Left lung (tissue), 10 donors: ENCODE measurements around the gene POU3F4. TPM values are rescaled to one million over a fixed set of nuclear protein-coding genes. Genes with fewer than 3 reads are reported as not detected.
A peak's percentile ranks its signal among the peaks of the same experiment; 100 is the strongest.

ENCODE experiments used
- ATAC-seq: fragments of 200-7000 bp; cut with Tn5 transposase; one replicate; pipeline ENCODE4 v1.9.1; 2020; ENCODE audit warnings: moderate library complexity
- DNase-seq, 4 donors: peaks; one replicate each; pipeline ENCODE4 v3.0.0-alpha.2; 2013 to 2020
- H3K27ac ChIP-seq, 2 donors: fragments of 200-600 bp; sonication (generic) in 1 of 2; one replicate each; pipeline versions ENCODE4 v1.5.0 to v1.8.0; 2020 to 2021
- H3K27me3 ChIP-seq, 2 donors: fragments of 200-600 bp; sonication (generic) in 1 of 2; one replicate each; pipeline versions ENCODE4 v1.5.0 to v1.8.0; 2020 to 2021
- H3K36me3 ChIP-seq, 2 donors: fragments of 200-600 bp; sonication (generic) in 1 of 2; one replicate each; pipeline versions ENCODE4 v1.5.0 to v1.8.0; 2020 to 2021
- H3K4me1 ChIP-seq, 2 donors: fragments of 200-600 bp; one replicate each; pipeline ENCODE4 v1.8.0; 2021
- H3K4me3 ChIP-seq, 2 donors: fragments of 200-600 bp; sonication (generic) in 1 of 2; one replicate each; pipeline versions ENCODE4 v1.5.0 to v1.8.0; 2020 to 2021; ENCODE audit warnings: mild to moderate bottlenecking in 1 of 2
- H3K9me3 ChIP-seq, 2 donors: fragments of 200-600 bp; sonication (generic) in 1 of 2; one replicate each; pipeline versions ENCODE4 v1.5.0 to v1.8.0; 2020 to 2021
- intact Hi-C, 2 donors: fragments of 100-400 bp; cut with DNase I; formaldehyde crosslinking; loops; one replicate each; pipeline versions ENCODE4 v1.11.2 to v1.14.2; 2022
- polyA plus RNA-seq, 6 donors: library from polyadenylated mRNA; unstranded; fragments of 120-200 nt; gene quantifications; one replicate each; pipeline ENCODE4 v1.2.1, GENCODE V29; 2013; ENCODE audit not compliant: insufficient read length in 6 of 6
- total RNA-seq, 2 donors: library from RNA; stranded (reverse); fragmentation: NEBNext Ultra II Directional; extraction: Animal tissue kit (Norgen Biotek cat#: 25700); gene quantifications; one replicate each; pipeline ENCODE4 v1.2.1, GENCODE V29; 2021
- TF ChIP-seq, protein P1 (sequence below), 2 donors: fragments of 200-600 bp; sonication (generic) in 1 of 2; IDR thresholded peaks; one replicate each; pipeline versions ENCODE4 v1.5.0 to v1.8.0; 2021; ENCODE audit warnings: antibody characterized with exemption in 2 of 2
- donor health status: DM: no; HTN: yes; CAD: no.
- donor health status: DM: no; HTN: no; CAD: no.

Gene POU3F4
- total and polyA plus RNA-seq, 8 donors = 0.06 TPM; not detected in 6

GRCh38 chrX:83504721-83505479 lies 3.2 kb upstream of the POU3F4 start:
- TF ChIP-seq, protein P1, sequence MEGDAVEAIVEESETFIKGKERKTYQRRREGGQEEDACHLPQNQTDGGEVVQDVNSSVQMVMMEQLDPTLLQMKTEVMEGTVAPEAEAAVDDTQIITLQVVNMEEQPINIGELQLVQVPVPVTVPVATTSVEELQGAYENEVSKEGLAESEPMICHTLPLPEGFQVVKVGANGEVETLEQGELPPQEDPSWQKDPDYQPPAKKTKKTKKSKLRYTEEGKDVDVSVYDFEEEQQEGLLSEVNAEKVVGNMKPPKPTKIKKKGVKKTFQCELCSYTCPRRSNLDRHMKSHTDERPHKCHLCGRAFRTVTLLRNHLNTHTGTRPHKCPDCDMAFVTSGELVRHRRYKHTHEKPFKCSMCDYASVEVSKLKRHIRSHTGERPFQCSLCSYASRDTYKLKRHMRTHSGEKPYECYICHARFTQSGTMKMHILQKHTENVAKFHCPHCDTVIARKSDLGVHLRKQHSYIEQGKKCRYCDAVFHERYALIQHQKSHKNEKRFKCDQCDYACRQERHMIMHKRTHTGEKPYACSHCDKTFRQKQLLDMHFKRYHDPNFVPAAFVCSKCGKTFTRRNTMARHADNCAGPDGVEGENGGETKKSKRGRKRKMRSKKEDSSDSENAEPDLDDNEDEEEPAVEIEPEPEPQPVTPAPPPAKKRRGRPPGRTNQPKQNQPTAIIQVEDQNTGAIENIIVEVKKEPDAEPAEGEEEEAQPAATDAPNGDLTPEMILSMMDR (IDR thresholded peaks at IDR 0.05) = no peak
- intact Hi-C loops = no loop called here
- H3K4me3 ChIP-seq = no peak overlapping the region
- no peaks in the 10 kb centered on the region for H3K36me3 ChIP-seq
- H3K27ac ChIP-seq = no peak overlapping the region
- H3K27me3 ChIP-seq = peaks cover 67 to 86% of the 10 kb centered on the region in 2 donors
- no peaks in the 10 kb centered on the region for H3K4me1 ChIP-seq
- no peak for DNase-seq
- no peaks in the 10 kb centered on the region for H3K9me3 ChIP-seq
- ATAC-seq = no peak

- intact Hi-C loops = no loop called here
- Histone ChIP-seq H3K4me3 (no peak overlapping the region), H3K9me3 (no peaks in the 10 kb centered on the region), H3K27ac (no peak overlapping the region), H3K4me1 (no peaks in the 10 kb centered on the region), H3K27me3 (peaks cover 58 to 88% of the 10 kb centered on the region in 2 donors), H3K36me3 (no peaks in the 10 kb centered on the region)
- TF ChIP-seq, protein P1 (IDR thresholded peaks at IDR 0.05) = no peak
- peak in 1 of 4 donors; percentile 37 for DNase-seq
- ATAC-seq = no peak
These were observed 600 bp downstream of the POU3F4 start for GRCh38 chrX:83508526-83509253.

DNA sequence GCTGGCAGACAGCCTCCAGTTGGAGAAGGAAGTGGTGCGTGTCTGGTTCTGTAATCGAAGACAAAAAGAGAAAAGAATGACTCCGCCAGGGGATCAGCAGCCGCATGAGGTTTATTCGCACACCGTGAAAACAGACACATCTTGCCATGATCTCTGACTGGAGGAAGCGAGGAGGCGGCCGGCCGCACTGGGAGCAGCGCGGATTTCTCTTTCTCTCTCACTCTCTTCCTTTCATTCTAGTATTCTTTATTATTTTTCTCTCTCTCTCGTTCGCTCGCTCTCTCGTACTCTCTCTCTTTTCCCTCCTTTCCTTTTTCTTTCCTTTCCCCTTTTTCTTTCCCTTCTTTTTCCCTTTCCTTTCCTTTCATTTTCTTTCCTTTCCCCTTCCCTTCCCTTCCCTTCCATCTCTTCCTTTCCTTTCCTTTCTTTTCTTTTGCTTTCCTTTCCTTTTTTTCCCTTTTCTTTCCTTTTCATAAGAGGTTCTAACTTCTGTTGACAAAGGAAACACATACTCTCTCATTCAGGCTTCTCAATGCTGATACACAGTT lies 1.2 kb downstream of the POU3F4 start:
- Histone ChIP-seq H3K27ac (no peak overlapping the region), H3K4me1 (no peaks in the 10 kb centered on the region), H3K9me3 (no peaks in the 10 kb centered on the region), H3K4me3 (no peak overlapping the region), H3K36me3 (no peaks in the 10 kb centered on the region), H3K27me3 (peaks cover 55 to 82% of the 10 kb centered on the region in 2 donors)
- no peak for DNase-seq
- intact Hi-C loops = no loop called here
- TF ChIP-seq, protein P1 (IDR thresholded peaks at IDR 0.05) = no peak
- ATAC-seq = no peak

GRCh38 chrX:83510510-83511062 lies 2.5 kb downstream of the POU3F4 start:
- intact Hi-C loops = no loop called here
- no peak for ATAC-seq

More at GRCh38 chrX:83510510-83511062, 2.5 kb downstream of the POU3F4 start:
- Histone ChIP-seq H3K27me3 (peaks cover 48 to 69% of the 10 kb centered on the region in 2 donors), H3K4me1 (no peaks in the 10 kb centered on the region), H3K4me3 (no peak overlapping the region), H3K9me3 (no peaks in the 10 kb centered on the region), H3K27ac (no peak overlapping the region), H3K36me3 (no peaks in the 10 kb centered on the region)
- TF ChIP-seq, protein P1 (IDR thresholded peaks at IDR 0.05) = no peak
- peak in 1 of 4 donors; percentile 21 for DNase-seq
